Measurements from ENCODE around the gene C12orf42. TPM values are rescaled to one million over a fixed set of nuclear protein-coding genes. Genes with fewer than 3 reads are reported as not detected.

Gene C12orf42
- total and polyA plus RNA-seq, 2 of the 4 experiments (the other 2 are of a cell fraction), result not detected

DNA sequence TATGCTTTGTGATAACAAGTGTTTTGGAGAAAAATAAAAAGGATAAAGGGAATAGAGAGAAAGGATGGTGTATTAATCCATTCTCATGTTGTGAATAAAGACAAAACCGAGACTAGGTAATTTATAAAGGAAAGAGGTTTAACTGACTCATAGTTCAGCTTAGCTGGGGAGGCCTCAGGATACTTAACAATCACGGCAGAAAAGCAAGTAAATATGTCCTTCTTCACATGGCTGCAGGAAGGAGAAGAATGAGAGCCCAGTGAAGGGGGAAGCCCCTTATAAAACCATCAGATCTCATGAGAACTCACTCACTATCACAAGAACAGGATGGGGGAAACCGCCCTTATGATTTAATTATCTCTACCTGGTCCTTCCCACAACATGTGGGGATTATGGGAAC is 18.1 kb upstream of the C12orf42 start:
- Histone ChIP-seq H3K4me2 (ENCODE audit: low read depth, low read length) (no peak overlapping the region), H3K9me3 (ENCODE audit: control insufficient read depth, insufficient read depth, low read length) (no peaks in the 10 kb centered on the region), H3K4ac (ENCODE audit: low read depth, low read length) (no peak overlapping the region), H2AK5ac (ENCODE audit: low read depth, low read length) (no peak overlapping the region), H3K79me1 (ENCODE audit: low read depth in 1 of 2, low read length in 2 of 2) (no peaks in the 10 kb centered on the region), H2BK15ac (ENCODE audit: low read depth, low read length) (no peak overlapping the region), H2BK120ac (ENCODE audit: low read depth, low read length) (no peak overlapping the region), H3K4me3 (ENCODE audit: insufficient read depth, low read depth, low read length) (no peak overlapping the region), H4K20me1 (ENCODE audit: insufficient read depth, low read length) (no peaks in the 10 kb centered on the region), H2AFZ (replicated peaks; ENCODE audit: low read length, poor library complexity) (no peak overlapping the region), H3K23ac (ENCODE audit: low read depth, low read length) (no peak overlapping the region), H3K14ac (replicated peaks; ENCODE audit: low read depth, low read length) (no peak overlapping the region), H2BK20ac (ENCODE audit: low read depth, low read length) (no peak overlapping the region), H3K9ac (ENCODE audit: low read depth, low read length) (no peak overlapping the region), H3K27ac (ENCODE audit: insufficient read depth, low read length) (no peak overlapping the region), H3K9me1 (ENCODE audit: insufficient read depth, low read length) (no peaks in the 10 kb centered on the region), H3K56ac (ENCODE audit: extremely low read depth, insufficient read depth, low read length) (no peak overlapping the region), H4K91ac (ENCODE audit: insufficient read depth, low read depth, low read length) (no peak overlapping the region), H3K18ac (ENCODE audit: low read depth, low read length) (no peak overlapping the region), H3K27me3 (ENCODE audit: control insufficient read depth, insufficient read depth, low read length) (no peaks in the 10 kb centered on the region), H2BK5ac (ENCODE audit: low read depth, low read length, poor library complexity, severe bottlenecking) (no peak overlapping the region), H3K4me1 (ENCODE audit: control insufficient read depth, insufficient read depth, low read length) (no peaks in the 10 kb centered on the region), H4K8ac (ENCODE audit: low read depth in 2 of 2, low read length in 2 of 2) (no peak overlapping the region), H4K5ac (ENCODE audit: low read depth, low read length) (no peak overlapping the region), H3K36me3 (ENCODE audit: control insufficient read depth, insufficient read depth, low read length) (no peaks in the 10 kb centered on the region), H2AK9ac (replicated peaks; ENCODE audit: low read depth, low read length, poor library complexity) (no peak overlapping the region)
- TF ChIP-seq MAZ (IDR thresholded peaks at IDR 0.05; ENCODE audit: borderline replicate concordance, low read depth, low read length), result no peak
- TF ChIP-seq, protein P1, sequence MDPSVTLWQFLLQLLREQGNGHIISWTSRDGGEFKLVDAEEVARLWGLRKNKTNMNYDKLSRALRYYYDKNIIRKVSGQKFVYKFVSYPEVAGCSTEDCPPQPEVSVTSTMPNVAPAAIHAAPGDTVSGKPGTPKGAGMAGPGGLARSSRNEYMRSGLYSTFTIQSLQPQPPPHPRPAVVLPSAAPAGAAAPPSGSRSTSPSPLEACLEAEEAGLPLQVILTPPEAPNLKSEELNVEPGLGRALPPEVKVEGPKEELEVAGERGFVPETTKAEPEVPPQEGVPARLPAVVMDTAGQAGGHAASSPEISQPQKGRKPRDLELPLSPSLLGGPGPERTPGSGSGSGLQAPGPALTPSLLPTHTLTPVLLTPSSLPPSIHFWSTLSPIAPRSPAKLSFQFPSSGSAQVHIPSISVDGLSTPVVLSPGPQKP (IDR thresholded peaks at IDR 0.05; ENCODE audit: borderline replicate concordance, low read depth, low read length), result no peak
- TF ChIP-seq, protein P2, sequence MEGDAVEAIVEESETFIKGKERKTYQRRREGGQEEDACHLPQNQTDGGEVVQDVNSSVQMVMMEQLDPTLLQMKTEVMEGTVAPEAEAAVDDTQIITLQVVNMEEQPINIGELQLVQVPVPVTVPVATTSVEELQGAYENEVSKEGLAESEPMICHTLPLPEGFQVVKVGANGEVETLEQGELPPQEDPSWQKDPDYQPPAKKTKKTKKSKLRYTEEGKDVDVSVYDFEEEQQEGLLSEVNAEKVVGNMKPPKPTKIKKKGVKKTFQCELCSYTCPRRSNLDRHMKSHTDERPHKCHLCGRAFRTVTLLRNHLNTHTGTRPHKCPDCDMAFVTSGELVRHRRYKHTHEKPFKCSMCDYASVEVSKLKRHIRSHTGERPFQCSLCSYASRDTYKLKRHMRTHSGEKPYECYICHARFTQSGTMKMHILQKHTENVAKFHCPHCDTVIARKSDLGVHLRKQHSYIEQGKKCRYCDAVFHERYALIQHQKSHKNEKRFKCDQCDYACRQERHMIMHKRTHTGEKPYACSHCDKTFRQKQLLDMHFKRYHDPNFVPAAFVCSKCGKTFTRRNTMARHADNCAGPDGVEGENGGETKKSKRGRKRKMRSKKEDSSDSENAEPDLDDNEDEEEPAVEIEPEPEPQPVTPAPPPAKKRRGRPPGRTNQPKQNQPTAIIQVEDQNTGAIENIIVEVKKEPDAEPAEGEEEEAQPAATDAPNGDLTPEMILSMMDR (conservative IDR thresholded peaks at IDR 0.05; ENCODE audit: low read depth, low read length), result no peak
- TF ChIP-seq FOS (IDR thresholded peaks at IDR 0.05; ENCODE audit: low read depth, low read length), result no peak
- no peak for TF ChIP-seq SMC3 (IDR thresholded peaks at IDR 0.05; ENCODE audit: low read depth, low read length)
- CTCF ChIA-PET, result no interaction called here
- no TSS peak for BruUV-seq (replicated peaks)
- dilution Hi-C loops (cut with HindIII; ENCODE audit: low sequenced_read_pairs, unreplicated experiment), result no loop called here
- POLR2A ChIA-PET (ENCODE audit: unreplicated experiment), result no interaction called here
- no CpG with 5 or more reads among the region's 3 CpGs for WGBS, 2 experiments (ENCODE audit: extremely low coverage in 2 of 2, insufficient read length in 1 of 2)
- intact Hi-C loops (cut with micrococcal nuclease), result no loop called here
- no peak for ATAC-seq (ENCODE audit: low read depth)
- no peak for DNase-seq
- in situ Hi-C loops (cut with MboI; ENCODE audit: low sequenced_read_pairs), result no loop called here

Data from IMR-90 (cell line).